Measurements from ENCODE around the gene BTD.

The BTD gene

DNA sequence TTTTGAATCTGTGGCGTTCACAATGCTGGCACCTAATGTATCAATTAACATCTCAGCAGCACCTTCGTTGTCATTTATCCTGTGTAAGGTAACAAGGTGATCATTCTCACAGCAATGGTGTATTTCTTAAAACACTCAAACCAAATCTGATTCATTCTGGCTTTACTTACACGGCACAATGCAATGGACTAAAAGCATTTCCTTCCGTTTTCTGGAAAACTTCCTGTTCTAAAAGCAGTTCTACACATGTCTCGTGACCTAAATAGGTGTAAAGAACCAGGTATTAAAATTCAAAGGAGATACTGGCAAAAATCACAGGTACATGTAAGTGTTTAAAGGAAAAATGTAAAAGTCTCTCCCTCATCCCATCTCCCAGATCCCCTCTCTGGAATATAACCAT, 77.8 kb downstream of the BTD start:
- no peak for DNase-seq (ENCODE audit: low spot score in 2 of 2)
- H3K36me3 ChIP-seq (replicated peaks): peaks cover 15% of the 10 kb centered on the region
- no peak overlapping the region for H3K4me3 ChIP-seq
- H3K4me1 ChIP-seq: no peaks in the 10 kb centered on the region
- in situ Hi-C loops (cut with MboI; ENCODE audit: low sequenced_read_pairs): no loop called here
- H3K27me3 ChIP-seq (ENCODE audit: low read depth): no peaks in the 10 kb centered on the region
- no peaks in the 10 kb centered on the region for H3K9me3 ChIP-seq

DNA sequence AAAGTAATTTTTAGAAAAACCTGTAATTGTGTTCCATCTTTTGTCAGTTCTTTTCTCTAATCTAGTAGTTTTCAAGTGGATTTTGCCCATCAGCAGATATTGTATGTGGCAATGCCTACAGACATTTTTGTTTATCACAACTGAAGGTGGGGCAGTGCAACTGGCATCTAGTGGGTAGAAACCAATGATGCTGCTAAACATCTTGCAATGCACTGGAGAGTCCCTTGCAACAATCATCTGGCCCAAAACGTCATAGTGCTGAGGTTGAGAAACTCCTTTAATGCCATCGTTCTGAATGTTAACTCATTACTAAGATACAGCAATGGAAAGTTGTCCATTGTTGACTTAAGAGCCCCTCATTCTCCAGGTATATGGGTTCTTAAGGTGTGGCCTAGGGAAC, 80.1 kb downstream of the BTD start:
- in situ Hi-C loops (cut with MboI; ENCODE audit: low sequenced_read_pairs): no loop called here
- DNase-seq (ENCODE audit: low spot score in 2 of 2): no peak
- Histone ChIP-seq H3K36me3 (replicated peaks) (peaks cover 24% of the 10 kb centered on the region), H3K4me3 (no peak overlapping the region), H3K9me3 (no peaks in the 10 kb centered on the region), H3K27me3 (ENCODE audit: low read depth) (no peaks in the 10 kb centered on the region), H3K4me1 (peaks cover 6% of the 10 kb centered on the region)

DNA sequence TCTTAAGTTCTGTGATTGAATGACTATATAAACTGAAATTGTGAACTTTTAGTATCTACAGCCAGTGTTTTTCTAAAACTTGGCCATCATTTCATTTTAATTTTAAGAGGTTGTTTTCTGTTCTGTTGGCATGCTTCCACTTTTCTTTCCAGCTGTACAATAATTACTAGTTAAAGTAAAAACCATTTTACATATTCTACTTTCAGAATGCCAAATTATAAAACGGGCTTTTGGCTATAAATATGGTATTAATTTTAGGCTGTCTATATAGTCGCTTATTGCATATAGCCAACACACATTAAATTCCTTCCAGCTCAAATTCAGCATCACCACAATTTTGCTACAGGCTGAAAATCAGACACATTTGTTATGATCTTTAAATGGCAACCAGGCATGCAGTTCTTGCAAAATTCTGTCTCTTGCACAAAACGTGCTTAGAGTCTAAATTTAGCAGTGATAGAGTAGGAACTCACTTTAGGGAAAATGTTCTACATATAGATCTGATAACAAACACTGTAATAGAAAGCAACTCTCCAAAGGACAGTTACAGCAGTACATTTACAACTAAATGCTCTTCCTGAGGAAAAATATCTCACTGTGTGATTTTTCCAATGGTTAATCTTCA, 81.1 kb downstream of the BTD start:
- Histone ChIP-seq H3K36me3 (replicated peaks) (peaks cover 17% of the 10 kb centered on the region), H3K9me3 (no peaks in the 10 kb centered on the region), H3K4me3 (no peak overlapping the region), H3K4me1 (peaks cover 6% of the 10 kb centered on the region), H3K27me3 (ENCODE audit: low read depth) (no peaks in the 10 kb centered on the region)
- in situ Hi-C loops (cut with MboI; ENCODE audit: low sequenced_read_pairs): no loop called here
- no peak for DNase-seq (ENCODE audit: low spot score in 2 of 2)

DNA sequence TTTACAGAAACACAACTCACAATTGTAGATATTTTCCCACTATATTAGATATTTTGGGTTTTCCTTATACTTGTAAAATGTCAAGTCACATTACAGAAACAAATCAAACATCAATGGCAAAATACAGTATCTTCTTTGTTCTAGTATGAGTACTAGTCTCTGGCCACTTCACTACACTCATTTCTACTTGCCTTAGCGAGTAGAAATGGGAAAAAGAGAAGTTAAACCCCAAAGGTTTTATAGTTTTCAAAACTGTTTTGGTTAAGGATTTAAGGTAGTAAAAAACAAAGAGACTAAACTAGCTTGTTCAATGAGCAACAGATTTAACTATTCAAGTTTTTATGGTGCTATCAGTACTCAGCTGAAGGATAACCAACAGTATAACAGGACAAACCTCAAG, 81.7 kb downstream of the BTD start:
- in situ Hi-C loops (cut with MboI; ENCODE audit: low sequenced_read_pairs): no loop called here

GRCh38 chr3:15685927-15686326, 84.4 kb downstream of the BTD start:
- no peaks in the 10 kb centered on the region for H3K27me3 ChIP-seq (ENCODE audit: low read depth)
- peak in 1 of 2 experiments; percentile 12 for DNase-seq (ENCODE audit: low spot score in 2 of 2)
- H3K36me3 ChIP-seq (replicated peaks): peaks cover 18% of the 10 kb centered on the region
- H3K9me3 ChIP-seq: no peaks in the 10 kb centered on the region
- H3K4me3 ChIP-seq: no peak overlapping the region
- in situ Hi-C loops (cut with MboI; ENCODE audit: low sequenced_read_pairs): no loop called here
- H3K4me1 ChIP-seq: peaks cover 6% of the 10 kb centered on the region

More for the DNA sequence above, 81.7 kb downstream of the BTD start:
- DNase-seq (ENCODE audit: low spot score in 2 of 2): no peak
- Histone ChIP-seq H3K9me3 (no peaks in the 10 kb centered on the region), H3K4me1 (peaks cover 6% of the 10 kb centered on the region), H3K36me3 (replicated peaks) (peaks cover 14% of the 10 kb centered on the region), H3K4me3 (no peak overlapping the region), H3K27me3 (ENCODE audit: low read depth) (no peaks in the 10 kb centered on the region)

DNA sequence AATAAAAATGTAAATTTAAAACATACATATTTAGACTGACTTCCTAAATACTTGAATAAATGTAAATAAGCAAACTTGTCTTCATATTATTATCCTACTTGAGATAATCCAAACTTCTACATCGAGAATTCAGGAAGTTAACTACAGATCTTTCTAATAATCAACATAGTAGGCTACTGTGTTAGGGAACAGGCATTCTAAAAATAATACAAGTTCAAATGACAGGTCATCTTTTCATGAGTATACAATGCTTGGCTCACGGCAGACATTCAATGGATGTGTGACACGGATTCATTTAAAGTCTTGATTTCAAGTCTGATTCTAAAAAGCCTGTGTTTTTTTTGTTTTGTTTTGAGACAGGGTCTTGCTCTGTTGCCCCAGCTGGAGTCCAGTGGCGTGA, 88.7 kb downstream of the BTD start:
- no peak for DNase-seq (ENCODE audit: low spot score in 2 of 2)
- in situ Hi-C loops (cut with MboI; ENCODE audit: low sequenced_read_pairs): no loop called here
- peaks cover 12% of the 10 kb centered on the region for H3K36me3 ChIP-seq (replicated peaks)
- no peaks in the 10 kb centered on the region for H3K9me3 ChIP-seq
- peaks cover 10% of the 10 kb centered on the region for H3K4me1 ChIP-seq
- H3K4me3 ChIP-seq: no peak overlapping the region
- H3K27me3 ChIP-seq (ENCODE audit: low read depth): no peaks in the 10 kb centered on the region

- H3K4me3 ChIP-seq: no peak overlapping the region
- in situ Hi-C loops (cut with MboI; ENCODE audit: low sequenced_read_pairs): no loop called here
- no peaks in the 10 kb centered on the region for H3K9me3 ChIP-seq
- DNase-seq (ENCODE audit: low spot score in 2 of 2): no peak
- no peaks in the 10 kb centered on the region for H3K27me3 ChIP-seq (ENCODE audit: low read depth)
- peaks cover 9% of the 10 kb centered on the region for H3K4me1 ChIP-seq
- peaks cover 9% of the 10 kb centered on the region for H3K36me3 ChIP-seq (replicated peaks)
Measured at GRCh38 chr3:15690748-15691147, 89.2 kb downstream of the BTD start.

DNA sequence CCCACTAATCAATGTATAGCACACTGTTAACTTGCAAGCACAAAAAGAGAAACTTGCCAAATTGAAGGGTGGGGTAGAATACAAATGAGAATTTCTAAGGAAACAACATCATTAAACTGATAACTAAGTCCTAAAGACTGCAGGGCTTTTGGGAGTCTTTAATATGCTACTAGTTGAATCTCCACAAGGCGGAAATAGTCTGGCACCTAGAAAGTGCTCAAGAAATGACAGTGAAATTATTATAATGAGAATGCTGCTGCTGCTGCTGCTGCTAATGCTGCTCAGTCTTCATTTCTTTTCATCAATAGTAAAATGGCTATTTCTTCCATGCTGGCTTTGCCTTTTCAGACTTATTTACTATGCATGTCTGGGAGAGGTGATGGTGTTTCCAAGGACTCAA, 91.8 kb downstream of the BTD start:
- Histone ChIP-seq H3K9me3 (no peaks in the 10 kb centered on the region), H3K4me3 (no peak overlapping the region), H3K4me1 (peaks cover 3% of the 10 kb centered on the region; the same call in 1 of the 2 replicates), H3K27me3 (ENCODE audit: low read depth) (no peaks in the 10 kb centered on the region), H3K36me3 (replicated peaks) (peaks cover 7% of the 10 kb centered on the region)
- DNase-seq (ENCODE audit: low spot score in 2 of 2): no peak
- in situ Hi-C loops (cut with MboI; ENCODE audit: low sequenced_read_pairs): no loop called here

- H3K4me1 ChIP-seq: peaks cover 3% of the 10 kb centered on the region; the same call in 1 of the 2 replicates
- 0 out of 2 replicates have a peak, but pooled peaks cover 3% of the 10 kb centered on the region for H3K36me3 ChIP-seq (replicated peaks)
- in situ Hi-C loops (cut with MboI; ENCODE audit: low sequenced_read_pairs): no loop called here
Measured at GRCh38 chr3:15694628-15695027, 93.1 kb downstream of the BTD start.

More at GRCh38 chr3:15694628-15695027, 93.1 kb downstream of the BTD start:
- Histone ChIP-seq H3K4me3 (no peak overlapping the region), H3K9me3 (no peaks in the 10 kb centered on the region), H3K27me3 (ENCODE audit: low read depth) (no peaks in the 10 kb centered on the region)
- DNase-seq (ENCODE audit: low spot score in 2 of 2): no peak
